T-cell (primary cell): ENCODE measurements around the gene ZNF189. TPM values are rescaled to one million over a fixed set of nuclear protein-coding genes. Genes with fewer than 3 reads are reported as not detected.

Experiments
- ATAC-seq, 4 experiments: fragments of 200-7000 bp in 3 of 4; fragments of 150-1000 bp in 1 of 4; cut with Tn5 transposase; replicated peaks in 1 of 4; 1 replicate in 3 of 4; 2 replicates in 1 of 4; pipeline ENCODE4 v1.10.0; 2021; ENCODE audit warnings: moderate library complexity in 3 of 4, mild to moderate bottlenecking in 2 of 4, moderate number of reproducible peaks in 1 of 4
- CTCF ChIA-PET, 2 donors: fragments of 300-600 bp; sonication (Branson Sonifier 250); formaldehyde crosslinking; loops; one replicate each; lab custom pipeline; 2022; ENCODE audit warnings: antibody characterized with exemption in 2 of 2; lab: Charles Lee
- POLR2A ChIA-PET, 2 donors: fragments of 300-600 bp; sonication (Branson Sonifier 250); formaldehyde crosslinking; loops; one replicate each; lab custom pipeline; 2022; ENCODE audit warnings: antibody characterized with exemption in 2 of 2; lab: Charles Lee
- DNase-seq, 35 experiments: peaks; one replicate each; pipeline versions ENCODE4 v3.0.0 to v3.0.0-alpha.2; 2013 to 2023
- H3K27ac ChIP-seq: one replicate; pipeline ENCODE4 v1.5.1; 2013; ENCODE audit warnings: low read length
- H3K27me3 ChIP-seq, 2 experiments: replicated peaks in 1 of 2; 1 replicate in 1 of 2; 2 replicates in 1 of 2; pipeline versions ENCODE4 v1.6.1 to v1.7.0; 2013; ENCODE audit warnings: low read length in 1 of 2, mixed read lengths in 1 of 2; ENCODE audit not compliant: control insufficient read depth in 2 of 2, insufficient read depth in 2 of 2; ENCODE audit errors: extremely low read depth in 1 of 2
- H3K36me3 ChIP-seq, 2 donors: 1 replicate in 1 of 2; 2 replicates in 1 of 2; pipeline versions ENCODE4 v1.6.1 to v1.7.0; 2013; ENCODE audit warnings: low read length in 1 of 2; ENCODE audit not compliant: control insufficient read depth in 2 of 2, insufficient read depth in 1 of 2; ENCODE audit errors: extremely low read depth in 1 of 2
- H3K4me1 ChIP-seq, 2 experiments: 1 replicate in 1 of 2; 2 replicates in 1 of 2; pipeline versions ENCODE4 v1.6.1 to v1.7.0; 2013; ENCODE audit warnings: low read length in 2 of 2, mixed read lengths in 1 of 2; ENCODE audit not compliant: insufficient read depth in 2 of 2, control insufficient read depth in 1 of 2; ENCODE audit errors: extremely low read depth in 1 of 2
- H3K4me3 ChIP-seq, 2 donors: 1 replicate in 1 of 2; 2 replicates in 1 of 2; pipeline versions ENCODE4 v1.5.1 to v1.7.0; 2013; ENCODE audit warnings: mild to moderate bottlenecking in 2 of 2, low read length in 1 of 2, moderate library complexity in 1 of 2; ENCODE audit not compliant: control insufficient read depth in 1 of 2; ENCODE audit errors: extremely low read depth in 1 of 2
- H3K9me3 ChIP-seq: 2 replicates; pipeline ENCODE4 v1.7.0; 2013
- H3K27ac Mint-ChIP-seq, 2 donors: one replicate each; pipeline ENCODE4 v1.8.0; 2020 to 2021; ENCODE audit warnings: mild to moderate bottlenecking in 2 of 2, mixed read lengths in 2 of 2
- H3K27me3 Mint-ChIP-seq, 2 donors: one replicate each; pipeline ENCODE4 v1.8.0; 2021 to 2022; ENCODE audit warnings: mixed read lengths in 2 of 2
- H3K36me3 Mint-ChIP-seq: one replicate; pipeline ENCODE4 v1.8.0; 2021; ENCODE audit warnings: mixed read lengths
- H3K4me1 Mint-ChIP-seq, 3 donors: one replicate each; pipeline ENCODE4 v1.8.0; 2020 to 2022; ENCODE audit warnings: mixed read lengths in 3 of 3, mild to moderate bottlenecking in 1 of 3
- H3K4me3 Mint-ChIP-seq, 3 donors: one replicate each; pipeline ENCODE4 v1.8.0; 2020 to 2022; ENCODE audit warnings: mild to moderate bottlenecking in 3 of 3, mixed read lengths in 3 of 3, moderate library complexity in 3 of 3
- H3K9me3 Mint-ChIP-seq, 3 donors: one replicate each; pipeline ENCODE4 v1.8.0; 2020 to 2022; ENCODE audit warnings: mixed read lengths in 3 of 3
- WGBS: methylation state at CpG from one replicate; pipeline ENCODE4 v1.1.5; 2013; ENCODE audit warnings: missing lambda C conversion rate; ENCODE audit not compliant: insufficient coverage; 5-methylcytosine and 5-hydroxymethylcytosine counted together
- total RNA-seq, 35 experiments: library from RNA in 6 of 35; stranded (reverse) in 6 of 35; fragments of 120-200 nt in 1 of 35; gene quantifications; one replicate each; pipeline versions ENCODE4 v1.2.1 to v1.2.4 and lab custom pipeline; 2013 to 2026

The ZNF189 gene
- total RNA-seq, 5 donors from 2014 or later (not counting 1 experiment from before 2014, with no cell fraction given), result 9.2 to 17.4 (median 16.6) TPM

GRCh38 chr9:101375546-101375945 lies 23.1 kb upstream of the ZNF189 start:
- peaks cover 19 to 30% of the 10 kb centered on the region in 2 donors for H3K27me3 Mint-ChIP-seq
- peaks cover 0 to 7% (median 5%) of the 10 kb centered on the region in 3 donors for H3K9me3 Mint-ChIP-seq
- POLR2A ChIA-PET, result interaction anchor here in 1 of 2 donors (0.7 kb wide), 1 partner anchor 32 kb away, joined by 3 read pairs; no protein-coding TSS in a partner anchor
- 98% methylated on average over 11 of the region's 12 CpGs for WGBS
- Histone ChIP-seq H3K9me3 (no peaks in the 10 kb centered on the region), H3K27ac (no peak overlapping the region), H3K4me1 (no peaks in the 10 kb centered on the region), H3K36me3 (no peaks in the 10 kb centered on the region), H3K27me3 (peaks cover 3 to 4% of the 10 kb centered on the region in 2 experiments), H3K4me3 (no peak overlapping the region)
- no peak overlapping the region for H3K27ac Mint-ChIP-seq
- no peaks in the 10 kb centered on the region for H3K4me1 Mint-ChIP-seq
- CTCF ChIA-PET, result no interaction called here
- no peak overlapping the region for H3K4me3 Mint-ChIP-seq
- DNase-seq, result no peak
- ATAC-seq, result no peak
- H3K36me3 Mint-ChIP-seq, result peaks cover 5% of the 10 kb centered on the region

- Histone ChIP-seq H3K36me3 (no peaks in the 10 kb centered on the region), H3K27me3 (peaks cover 3 to 4% of the 10 kb centered on the region in 2 experiments), H3K27ac (no peak overlapping the region), H3K9me3 (no peaks in the 10 kb centered on the region), H3K4me3 (no peak overlapping the region), H3K4me1 (no peaks in the 10 kb centered on the region)
- no peak for ATAC-seq
- WGBS, result 100% methylated on average over 3 of the region's 6 CpGs
- peaks cover 17 to 26% of the 10 kb centered on the region in 2 donors for H3K27me3 Mint-ChIP-seq
- POLR2A ChIA-PET, result interaction anchor here in 1 of 2 donors (0.7 kb wide), 1 partner anchor 31 kb away, joined by 3 read pairs; no protein-coding TSS in a partner anchor
- peaks cover 0 to 7% (median 5%) of the 10 kb centered on the region in 3 donors for H3K9me3 Mint-ChIP-seq
- no peak overlapping the region for H3K27ac Mint-ChIP-seq
- H3K36me3 Mint-ChIP-seq, result peaks cover 5% of the 10 kb centered on the region
- CTCF ChIA-PET, result no interaction called here
- no peak overlapping the region for H3K4me3 Mint-ChIP-seq
- DNase-seq, result no peak
- no peaks in the 10 kb centered on the region for H3K4me1 Mint-ChIP-seq
Observed at GRCh38 chr9:101376111-101376848, 22.4 kb upstream of the ZNF189 start.

GRCh38 chr9:101380295-101380694 lies 18.4 kb upstream of the ZNF189 start:
- H3K9me3 Mint-ChIP-seq, result peaks cover 6 to 16% (median 9%) of the 10 kb centered on the region in 3 donors
- POLR2A ChIA-PET, result no interaction called here
- Histone ChIP-seq H3K4me3 (no peak overlapping the region), H3K36me3 (no peaks in the 10 kb centered on the region), H3K4me1 (no peaks in the 10 kb centered on the region), H3K27me3 (peaks cover 0 to 4% of the 10 kb centered on the region in 2 experiments), H3K9me3 (peaks cover 4% of the 10 kb centered on the region), H3K27ac (no peak overlapping the region)
- H3K4me1 Mint-ChIP-seq, result no peaks in the 10 kb centered on the region
- CTCF ChIA-PET, result no interaction called here
- no peak overlapping the region for H3K4me3 Mint-ChIP-seq
- peaks cover 10% of the 10 kb centered on the region for H3K36me3 Mint-ChIP-seq
- no peak for ATAC-seq
- no peak for DNase-seq
- H3K27ac Mint-ChIP-seq, result no peak overlapping the region
- peaks cover 10 to 21% of the 10 kb centered on the region in 2 donors for H3K27me3 Mint-ChIP-seq

GRCh38 chr9:101381118-101381517 lies 17.5 kb upstream of the ZNF189 start:
- no peak for DNase-seq
- Mint-ChIP-seq H3K9me3 (peaks cover 6 to 20% (median 12%) of the 10 kb centered on the region in 3 donors), H3K27me3 (peaks cover 6 to 18% of the 10 kb centered on the region in 2 donors), H3K4me1 (no peaks in the 10 kb centered on the region), H3K27ac (no peak overlapping the region), H3K4me3 (no peak overlapping the region), H3K36me3 (peaks cover 14% of the 10 kb centered on the region)
- no CpG with 5 or more reads among the region's 3 CpGs for WGBS
- Histone ChIP-seq H3K36me3 (no peaks in the 10 kb centered on the region), H3K27ac (no peak overlapping the region), H3K27me3 (peaks cover 0 to 4% of the 10 kb centered on the region in 2 experiments), H3K9me3 (peaks cover 4% of the 10 kb centered on the region), H3K4me1 (no peaks in the 10 kb centered on the region), H3K4me3 (no peak overlapping the region)
- POLR2A ChIA-PET, result interaction anchor here in 1 of 2 donors (0.5 kb wide), 1 partner anchor 207 kb away, joined by 4 read pairs; no protein-coding TSS in a partner anchor
- ATAC-seq, result no peak
- CTCF ChIA-PET, result no interaction called here

- Mint-ChIP-seq H3K9me3 (peaks cover 6 to 20% (median 12%) of the 10 kb centered on the region in 3 donors), H3K4me1 (no peaks in the 10 kb centered on the region), H3K27ac (no peak overlapping the region), H3K27me3 (peaks cover 4 to 11% of the 10 kb centered on the region in 2 donors), H3K4me3 (no peak overlapping the region), H3K36me3 (peaks cover 13% of the 10 kb centered on the region)
- 92% methylated on average over 1 of the region's 2 CpGs for WGBS
- ATAC-seq, result no peak
- Histone ChIP-seq H3K27ac (no peak overlapping the region), H3K36me3 (no peaks in the 10 kb centered on the region), H3K9me3 (peaks cover 4% of the 10 kb centered on the region), H3K4me1 (no peaks in the 10 kb centered on the region), H3K27me3 (no peaks in the 10 kb centered on the region), H3K4me3 (no peak overlapping the region)
- CTCF ChIA-PET, result no interaction called here
- DNase-seq, result no peak
- POLR2A ChIA-PET, result no interaction called here
Observed at GRCh38 chr9:101381833-101382342, 16.8 kb upstream of the ZNF189 start.

GRCh38 chr9:101383361-101383760 lies 15.3 kb upstream of the ZNF189 start:
- H3K9me3 Mint-ChIP-seq, result peaks cover 6 to 13% (median 9%) of the 10 kb centered on the region in 3 donors
- WGBS, result no CpG with 5 or more reads among the region's 2 CpGs
- peaks cover 5 to 7% (median 6%) of the 10 kb centered on the region in 3 donors for H3K4me1 Mint-ChIP-seq
- no peak for DNase-seq
- Histone ChIP-seq H3K36me3 (peaks cover 0 to 3% of the 10 kb centered on the region in 2 donors), H3K4me3 (no peak overlapping the region), H3K4me1 (no peaks in the 10 kb centered on the region), H3K27ac (no peak overlapping the region), H3K27me3 (no peaks in the 10 kb centered on the region), H3K9me3 (peaks cover 4% of the 10 kb centered on the region)
- ChIA-PET POLR2A (no interaction called here), CTCF (no interaction called here)
- H3K36me3 Mint-ChIP-seq, result peaks cover 18% of the 10 kb centered on the region
- H3K27me3 Mint-ChIP-seq, result peaks cover 4% of the 10 kb centered on the region in 2 donors
- H3K27ac Mint-ChIP-seq, result no peak overlapping the region
- H3K4me3 Mint-ChIP-seq, result no peak overlapping the region
- no peak for ATAC-seq
